Mesenchymal stem cell (in vitro differentiated cells and primary cell): ENCODE data around the gene PHYHIPL.

Experiments
- DNase-seq: peaks from one replicate; pipeline ENCODE4 v3.0.0-alpha.2; 2013
- H2AFZ ChIP-seq: one replicate; pipeline ENCODE4 v1.6.1; 2013; ENCODE audit warnings: low read depth, mild to moderate bottlenecking, control low read depth, inconsistent platforms, low read length, moderate library complexity
- H2AK5ac ChIP-seq: 2 replicates; pipeline ENCODE4 v1.6.1; 2013; ENCODE audit warnings: low read length, moderate library complexity, mild to moderate bottlenecking, inconsistent platforms; ENCODE audit not compliant: severe bottlenecking
- H2BK120ac ChIP-seq: one replicate; pipeline ENCODE4 v1.6.1; 2013; ENCODE audit warnings: low read depth, mild to moderate bottlenecking, inconsistent platforms, low read length, moderate library complexity
- H2BK12ac ChIP-seq, 2 experiments: one replicate each; pipeline ENCODE4 v1.6.1; 2013; ENCODE audit warnings: inconsistent platforms in 2 of 2, low read length in 2 of 2, mild to moderate bottlenecking in 2 of 2, moderate library complexity in 2 of 2, control low read depth in 1 of 2
- H2BK15ac ChIP-seq: one replicate; pipeline ENCODE4 v1.6.1; 2013; ENCODE audit warnings: mild to moderate bottlenecking, low read depth, inconsistent platforms; ENCODE audit not compliant: poor library complexity, severe bottlenecking
- H2BK5ac ChIP-seq: 2 replicates; pipeline ENCODE4 v1.6.1; 2013; ENCODE audit warnings: low read depth, mild to moderate bottlenecking, low read length, control low read depth, inconsistent platforms; ENCODE audit not compliant: poor library complexity, severe bottlenecking
- H3K14ac ChIP-seq, 2 experiments: one replicate each; pipeline ENCODE4 v1.6.1; 2013; ENCODE audit warnings: inconsistent platforms in 2 of 2, low read length in 2 of 2, control low read depth in 1 of 2, mild to moderate bottlenecking in 1 of 2, moderate library complexity in 1 of 2
- H3K18ac ChIP-seq, 2 experiments: one replicate each; pipeline ENCODE4 v1.6.1; 2013; ENCODE audit warnings: inconsistent platforms in 2 of 2, low read length in 2 of 2, control low read depth in 1 of 2, low read depth in 1 of 2, mild to moderate bottlenecking in 1 of 2
- H3K23ac ChIP-seq, 2 experiments: one replicate each; pipeline ENCODE4 v1.6.1; 2013; ENCODE audit warnings: inconsistent platforms in 2 of 2, low read length in 2 of 2, mild to moderate bottlenecking in 2 of 2, moderate library complexity in 2 of 2, control low read depth in 1 of 2
- H3K27ac ChIP-seq: 2 replicates; pipeline ENCODE4 v1.5.1; 2013; ENCODE audit warnings: mild to moderate bottlenecking, moderate library complexity, low read length, control low read depth, inconsistent platforms; ENCODE audit not compliant: poor library complexity, severe bottlenecking
- H3K27me3 ChIP-seq, 2 experiments: 2 replicates each; pipeline versions ENCODE4 v1.6.1 to v1.7.0; 2013; ENCODE audit warnings: low read length in 2 of 2, mild to moderate bottlenecking in 2 of 2, moderate library complexity in 2 of 2, control low read depth in 1 of 2, inconsistent platforms in 1 of 2; ENCODE audit not compliant: control insufficient read depth in 1 of 2, insufficient read depth in 1 of 2
- H3K36me3 ChIP-seq, 2 experiments: 2 replicates each; pipeline versions ENCODE4 v1.6.1 to v1.7.0; 2013; ENCODE audit warnings: low read length in 2 of 2, control low read depth in 1 of 2, inconsistent platforms in 1 of 2, low read depth in 1 of 2, mild to moderate bottlenecking in 1 of 2; ENCODE audit not compliant: insufficient read depth in 2 of 2, control insufficient read depth in 1 of 2
- H3K4ac ChIP-seq, 2 experiments: one replicate each; pipeline ENCODE4 v1.6.1; 2013; ENCODE audit warnings: inconsistent platforms in 2 of 2, low read length in 2 of 2, mild to moderate bottlenecking in 2 of 2, moderate library complexity in 2 of 2, control low read depth in 1 of 2, low read depth in 1 of 2
- H3K4me1 ChIP-seq: 2 replicates; pipeline ENCODE4 v1.6.1; 2013; ENCODE audit warnings: low read depth, low read length, control low read depth; ENCODE audit not compliant: control insufficient read depth, insufficient read depth
- H3K4me2 ChIP-seq: 2 replicates; pipeline ENCODE4 v1.6.1; 2013; ENCODE audit warnings: low read length, mild to moderate bottlenecking, inconsistent platforms; ENCODE audit not compliant: poor library complexity, severe bottlenecking
- H3K4me3 ChIP-seq, 2 experiments: 2 replicates each; pipeline versions ENCODE4 v1.5.1 to v1.7.0; 2013; ENCODE audit warnings: low read length in 2 of 2, mild to moderate bottlenecking in 2 of 2, control low read depth in 1 of 2, low read depth in 1 of 2; ENCODE audit not compliant: insufficient read depth in 1 of 2
- H3K79me1 ChIP-seq: replicated peaks from 2 replicates; pipeline ENCODE4 v1.6.1; 2013; ENCODE audit warnings: mild to moderate bottlenecking, control low read depth, low read length, inconsistent platforms; ENCODE audit not compliant: poor library complexity, severe bottlenecking
- H3K9ac ChIP-seq: 2 replicates; pipeline ENCODE4 v1.7.0; 2013; ENCODE audit warnings: mild to moderate bottlenecking, low read length, moderate library complexity
- H3K9me3 ChIP-seq: 2 replicates; pipeline ENCODE4 v1.7.0; 2013; ENCODE audit warnings: mild to moderate bottlenecking, low read length; ENCODE audit not compliant: control insufficient read depth
- H4K8ac ChIP-seq: one replicate; pipeline ENCODE4 v1.6.1; 2013; ENCODE audit warnings: inconsistent platforms, mild to moderate bottlenecking, low read length, moderate library complexity
- H4K91ac ChIP-seq: one replicate; pipeline ENCODE4 v1.6.1; 2013; ENCODE audit warnings: mild to moderate bottlenecking, low read length, inconsistent platforms
- WGBS: methylation state at CpG from one replicate; pipeline ENCODE4 v1.1.7; 2013; ENCODE audit warnings: mixed read lengths; 5-methylcytosine and 5-hydroxymethylcytosine counted together

The PHYHIPL gene

DNA sequence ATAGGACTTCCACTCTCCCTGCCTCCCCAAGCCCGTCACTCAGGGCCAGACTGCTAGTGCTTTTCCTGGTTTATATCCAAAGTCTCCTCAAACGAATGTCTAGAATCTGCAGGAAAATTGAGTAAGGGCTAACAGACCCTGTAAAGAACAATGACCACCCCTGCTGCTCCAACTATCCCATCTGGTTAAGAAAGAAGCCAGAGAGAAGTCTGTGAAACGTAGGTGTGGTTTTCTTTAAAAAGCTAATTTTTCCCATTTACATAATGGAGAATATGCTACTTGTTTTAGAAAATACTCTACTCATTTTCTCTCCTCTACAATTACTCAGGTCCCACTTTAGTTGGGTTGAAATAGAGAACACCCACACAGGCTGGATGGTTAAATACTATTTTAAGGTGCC is 113.4 kb downstream of the PHYHIPL start:
- H3K9ac ChIP-seq, result no peak overlapping the region
- no peak overlapping the region for H3K4ac ChIP-seq
- H2BK15ac ChIP-seq, result no peak overlapping the region
- no peak overlapping the region for H3K4me3 ChIP-seq
- no peaks in the 10 kb centered on the region for H3K4me1 ChIP-seq
- 93% methylated on average over 1 of the region's 3 CpGs for WGBS
- no peak for DNase-seq
- H3K79me1 ChIP-seq, result no peaks in the 10 kb centered on the region
- no peak overlapping the region for H3K27ac ChIP-seq
- no peak overlapping the region for H2AFZ ChIP-seq
- H4K8ac ChIP-seq, result no peak overlapping the region
- no peak overlapping the region for H2BK120ac ChIP-seq
- no peak overlapping the region for H2BK5ac ChIP-seq
- peaks cover 0 to 4% of the 10 kb centered on the region in 2 experiments for H3K27me3 ChIP-seq
- no peak overlapping the region for H4K91ac ChIP-seq
- no peak overlapping the region for H3K18ac ChIP-seq
- no peaks in the 10 kb centered on the region for H3K9me3 ChIP-seq
- no peak overlapping the region for H2AK5ac ChIP-seq
- H3K36me3 ChIP-seq, result no peaks in the 10 kb centered on the region
- H3K4me2 ChIP-seq, result no peak overlapping the region
- H3K23ac ChIP-seq, result no peak overlapping the region
- H3K14ac ChIP-seq, result no peak overlapping the region
- H2BK12ac ChIP-seq, result no peak overlapping the region

DNA sequence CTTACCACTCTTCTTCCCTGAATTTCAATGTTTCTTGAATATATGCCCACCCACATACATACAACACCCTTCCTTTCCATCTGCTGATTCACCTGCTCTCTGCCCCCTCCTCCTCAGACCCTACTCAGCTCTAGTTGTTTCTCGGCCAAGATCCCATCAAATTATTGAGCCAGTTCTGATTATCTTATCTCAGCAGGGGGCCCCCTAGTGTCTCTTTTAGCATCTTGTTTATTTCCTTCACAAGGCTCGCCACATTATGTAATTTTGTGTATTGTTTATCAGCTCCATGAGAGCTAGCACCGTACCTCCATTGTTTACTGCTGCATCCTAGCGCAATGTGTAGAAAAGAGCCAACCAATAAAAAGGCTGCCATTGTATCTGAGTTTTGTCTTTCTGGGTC is 114.0 kb downstream of the PHYHIPL start:
- no peak overlapping the region for H3K4me2 ChIP-seq
- no peak overlapping the region for H3K4me3 ChIP-seq
- no peak overlapping the region for H3K27ac ChIP-seq
- H2AK5ac ChIP-seq, result no peak overlapping the region
- no peak overlapping the region for H2BK12ac ChIP-seq
- no peak for DNase-seq
- no peak overlapping the region for H3K9ac ChIP-seq
- no peaks in the 10 kb centered on the region for H3K36me3 ChIP-seq
- no peaks in the 10 kb centered on the region for H3K79me1 ChIP-seq
- no peak overlapping the region for H3K18ac ChIP-seq
- H3K23ac ChIP-seq, result no peak overlapping the region
- no peak overlapping the region for H4K8ac ChIP-seq
- peaks cover 0 to 4% of the 10 kb centered on the region in 2 experiments for H3K27me3 ChIP-seq
- no peak overlapping the region for H2AFZ ChIP-seq
- no peak overlapping the region for H2BK5ac ChIP-seq
- no peaks in the 10 kb centered on the region for H3K4me1 ChIP-seq
- H3K14ac ChIP-seq, result no peak overlapping the region
- H4K91ac ChIP-seq, result no peak overlapping the region
- WGBS, result 77% methylated on average over 4 of the region's 4 CpGs
- H3K4ac ChIP-seq, result no peak overlapping the region
- H3K9me3 ChIP-seq, result no peaks in the 10 kb centered on the region
- no peak overlapping the region for H2BK120ac ChIP-seq
- H2BK15ac ChIP-seq, result no peak overlapping the region
